Fibroblast of villous mesenchyme (primary cell): ENCODE results near the gene AKAP8. TPM values are rescaled to one million over a fixed set of nuclear protein-coding genes. Genes with fewer than 3 reads are reported as not detected.
A peak's percentile ranks its signal among the peaks of the same experiment; 100 is the strongest.
"Not testable (repeated sequence)": the region's sequence is repeated elsewhere in the genome, so short reads cannot be mapped to it uniquely, and the experiment has no call there.

Source experiments
- DNase-seq: peaks from one replicate; pipeline ENCODE4 v3.0.0-alpha.2; 2010; ENCODE audit warnings: low read depth
- H3K4me3 ChIP-seq: 2 replicates; pipeline ENCODE4 v1.5.1; 2011; ENCODE audit warnings: low read depth, mild to moderate bottlenecking, low read length
- CTCF ChIP-seq: IDR thresholded peaks from 2 replicates; pipeline ENCODE4 v1.5.1; 2012; ENCODE audit warnings: low read depth, mild to moderate bottlenecking, low read length; ENCODE audit not compliant: insufficient read depth
- total RNA-seq: library from RNA; depleted of rRNA; stranded (reverse); fragments of >200 nt; gene quantifications from 2 replicates; pipeline ENCODE4 v1.2.3, GENCODE V29; 2012

The AKAP8 gene
- total RNA-seq, 1 donor, result 16.0 TPM

GRCh38 chr19:15418579-15419412 lies 39.2 kb upstream of the AKAP8 start, which contains the start of gene AKAP8L:
AKAP8L (minus strand) TSS chr19:15418988; CDS start chr19:15418923, 65 bp downstream.
- DNase-seq, result peak; percentile 100
- peak; percentile 71 for TF ChIP-seq CTCF
- H3K4me3 ChIP-seq, result peak within 1 kb of the TSS; percentile 96

- no peak for TF ChIP-seq CTCF
- DNase-seq, result no peak
- H3K4me3 ChIP-seq, result peak overlapping the region; percentile 96
These were observed 38.6 kb upstream of the AKAP8 start for GRCh38 chr19:15418231-15418578.

GRCh38 chr19:15417699-15418098 lies 38.1 kb upstream of the AKAP8 start:
- H3K4me3 ChIP-seq, result peak overlapping the region; percentile 96
- no peak for TF ChIP-seq CTCF
- no peak for DNase-seq

GRCh38 chr19:15412832-15413231 lies 33.2 kb upstream of the AKAP8 start:
- DNase-seq, result peak; percentile 53
- TF ChIP-seq CTCF, result peak; percentile 3

GRCh38 chr19:15411351-15411750 lies 31.8 kb upstream of the AKAP8 start:
- not testable (repeated sequence) for DNase-seq, H3K4me3 ChIP-seq

More at GRCh38 chr19:15412832-15413231, 33.2 kb upstream of the AKAP8 start:
- H3K4me3 ChIP-seq, result no peak overlapping the region

- no peak for TF ChIP-seq CTCF
- DNase-seq, result no peak
- H3K4me3 ChIP-seq, result no peak overlapping the region
These were observed 25.2 kb upstream of the AKAP8 start for GRCh38 chr19:15404780-15405211.

- DNase-seq, result no peak
- H3K4me3 ChIP-seq, result no peak overlapping the region
- TF ChIP-seq CTCF, result no peak
These were observed 24.7 kb upstream of the AKAP8 start for GRCh38 chr19:15404097-15404779.
